Measurements from ENCODE around the gene ATP5F1B. TPM values are rescaled to one million over a fixed set of nuclear protein-coding genes. Genes with fewer than 3 reads are reported as not detected.

Gene ATP5F1B
- total RNA-seq, 4 donors from 2014 or later: 310 to 557 (median 431) TPM

- H3K4me1 ChIP-seq: peaks cover 37 to 43% of the 10 kb centered on the region in 2 donors
- peak overlapping the region in 2 of 3 donors; percentile 57 to 89 for H3K4me3 ChIP-seq (replicated peaks in 1 of 3)
- intact Hi-C loops (cut with DNase I): loop anchor here (10.0 kb wide), 2 partner anchors 62 to 122 kb away; no protein-coding TSS in a partner anchor
- peaks cover 42% of the 10 kb centered on the region in 2 donors for H3K36me3 ChIP-seq
- peak overlapping the region; percentile 96 to 97 (median 97) for H3K27ac ChIP-seq
- DNase-seq: peak; percentile 99 to 100
- TF ChIP-seq, protein P1, sequence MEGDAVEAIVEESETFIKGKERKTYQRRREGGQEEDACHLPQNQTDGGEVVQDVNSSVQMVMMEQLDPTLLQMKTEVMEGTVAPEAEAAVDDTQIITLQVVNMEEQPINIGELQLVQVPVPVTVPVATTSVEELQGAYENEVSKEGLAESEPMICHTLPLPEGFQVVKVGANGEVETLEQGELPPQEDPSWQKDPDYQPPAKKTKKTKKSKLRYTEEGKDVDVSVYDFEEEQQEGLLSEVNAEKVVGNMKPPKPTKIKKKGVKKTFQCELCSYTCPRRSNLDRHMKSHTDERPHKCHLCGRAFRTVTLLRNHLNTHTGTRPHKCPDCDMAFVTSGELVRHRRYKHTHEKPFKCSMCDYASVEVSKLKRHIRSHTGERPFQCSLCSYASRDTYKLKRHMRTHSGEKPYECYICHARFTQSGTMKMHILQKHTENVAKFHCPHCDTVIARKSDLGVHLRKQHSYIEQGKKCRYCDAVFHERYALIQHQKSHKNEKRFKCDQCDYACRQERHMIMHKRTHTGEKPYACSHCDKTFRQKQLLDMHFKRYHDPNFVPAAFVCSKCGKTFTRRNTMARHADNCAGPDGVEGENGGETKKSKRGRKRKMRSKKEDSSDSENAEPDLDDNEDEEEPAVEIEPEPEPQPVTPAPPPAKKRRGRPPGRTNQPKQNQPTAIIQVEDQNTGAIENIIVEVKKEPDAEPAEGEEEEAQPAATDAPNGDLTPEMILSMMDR (IDR thresholded peaks at IDR 0.05): peak in 5 of 6 experiments; percentile 9 to 69 (median 65)
- peak in 1 of 2 donors; percentile 66 for TF ChIP-seq POLR2A (IDR thresholded peaks at IDR 0.05)
- H3K9me3 ChIP-seq: no peaks in the 10 kb centered on the region
- H3K27me3 ChIP-seq: no peaks in the 10 kb centered on the region
- 5 to 7% methylated on average over 12 of the region's 12 CpGs for WGBS, 2 donors
These were observed 8.9 kb downstream of the ATP5F1B start for GRCh38 chr12:56636675-56637540.

DNA sequence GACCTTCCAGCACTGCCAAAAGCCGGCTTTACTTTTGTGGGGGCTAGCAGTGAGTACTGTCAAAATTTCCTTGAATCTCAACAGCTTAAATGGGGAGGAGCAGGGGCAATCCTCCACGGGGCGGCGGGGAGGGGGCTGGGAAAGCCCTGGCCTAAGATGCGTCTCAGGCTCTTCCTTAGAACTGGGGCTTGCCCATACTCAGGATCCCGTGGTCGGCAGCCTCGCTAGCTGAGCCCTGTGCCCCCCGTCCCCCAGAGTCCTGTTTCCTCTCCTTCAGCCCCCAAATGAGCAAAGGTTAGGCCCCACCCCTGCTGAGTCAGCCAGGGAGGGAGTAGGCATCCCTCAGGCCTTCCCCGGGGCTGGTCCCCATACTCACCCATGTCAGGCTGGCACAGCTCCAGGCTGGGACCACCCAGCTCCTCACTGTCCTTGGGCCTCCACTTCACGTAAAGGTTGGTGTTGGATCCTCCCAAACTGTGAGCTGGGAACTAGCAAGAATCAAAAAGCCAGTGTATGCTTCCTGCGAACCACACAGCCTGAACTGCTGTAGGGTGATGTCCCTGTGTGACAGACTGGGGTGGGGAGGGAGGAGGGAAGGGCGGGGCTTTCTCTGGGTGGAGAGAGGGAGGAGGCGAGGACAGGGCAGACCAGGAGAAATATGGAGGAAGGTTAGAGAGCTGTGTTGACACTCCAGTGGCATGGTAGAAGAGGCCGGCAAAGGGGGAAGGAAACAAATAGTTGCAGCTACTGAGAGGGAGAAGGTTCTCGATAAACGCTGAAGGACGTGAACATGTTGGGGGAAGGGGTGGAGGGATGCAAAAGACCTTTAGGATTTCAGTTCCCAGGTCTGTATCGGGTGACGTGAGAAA is 9.7 kb downstream of the ATP5F1B start:
- Histone ChIP-seq H3K4me1 (peaks cover 39 to 51% of the 10 kb centered on the region in 2 donors), H3K27me3 (no peaks in the 10 kb centered on the region), H3K9me3 (no peaks in the 10 kb centered on the region), H3K4me3 (replicated peaks in 1 of 3) (peak overlapping the region; percentile 49 to 89 (median 57)), H3K27ac (peak overlapping the region; percentile 96 to 97 (median 97)), H3K36me3 (peaks cover 33% of the 10 kb centered on the region in 2 donors)
- peak; percentile 91 to 93 for DNase-seq
- intact Hi-C loops (cut with DNase I): loop anchor here (10.0 kb wide), 2 partner anchors 61 to 121 kb away; no protein-coding TSS in a partner anchor
- WGBS, 2 donors: 2 to 3% methylated on average over 11 to 20 of the region's 20 CpGs
- TF ChIP-seq, protein P1 (IDR thresholded peaks at IDR 0.05): no peak
- TF ChIP-seq POLR2A (IDR thresholded peaks at IDR 0.05): peak; percentile 3 to 84

DNA sequence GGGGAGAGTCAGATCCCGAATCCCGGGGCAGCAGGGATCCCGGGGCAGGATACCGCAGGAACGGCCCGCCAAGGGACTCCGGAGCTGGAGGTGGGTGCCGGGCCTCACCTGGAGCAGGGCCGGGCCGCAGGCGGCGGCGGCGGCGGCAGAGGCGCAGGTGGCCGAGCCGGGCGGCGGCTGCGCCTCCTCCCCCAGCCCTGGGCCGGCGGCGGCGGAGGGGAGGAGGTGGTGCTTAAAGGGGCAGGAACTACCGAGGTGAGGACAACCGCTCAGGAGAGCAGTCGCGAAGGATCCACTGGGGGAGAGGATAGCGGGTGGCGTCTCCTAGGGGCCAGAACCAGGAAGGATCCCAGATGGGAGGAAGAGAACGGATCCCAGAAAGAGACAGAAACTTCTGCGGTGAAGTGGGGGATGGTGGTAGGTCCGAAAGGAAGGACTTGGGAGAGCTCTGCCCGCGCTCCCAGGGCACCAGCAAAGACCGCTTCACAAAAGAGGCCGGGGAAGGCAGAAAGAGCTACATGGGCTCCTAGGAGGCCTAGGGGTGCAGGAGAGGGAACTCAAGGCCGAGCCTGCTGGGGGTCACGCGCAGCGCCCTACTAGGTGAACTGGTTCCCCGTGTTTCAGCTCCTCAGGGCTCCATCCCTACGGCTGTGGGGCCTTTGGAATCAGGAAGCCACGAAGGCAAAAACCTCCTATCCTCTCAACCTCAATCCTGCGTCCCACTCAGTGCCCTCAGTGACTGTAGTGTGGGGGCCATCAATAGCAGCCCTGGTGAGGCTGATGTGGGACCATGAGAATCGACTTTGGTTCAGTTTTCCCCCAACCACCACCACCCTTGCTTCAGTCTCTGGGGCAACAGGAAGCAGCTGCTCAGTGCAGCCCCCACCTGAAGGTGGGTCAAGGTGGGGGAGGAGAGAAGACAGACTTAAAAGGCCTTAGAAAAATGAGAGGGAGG is 10.7 kb downstream of the ATP5F1B start:
- intact Hi-C loops (cut with DNase I): loop anchor here (10.0 kb wide), 2 partner anchors 60 to 120 kb away; no protein-coding TSS in a partner anchor
- peaks cover 44 to 57% of the 10 kb centered on the region in 2 donors for H3K4me1 ChIP-seq

More for the DNA sequence above, 10.7 kb downstream of the ATP5F1B start:
- H3K27ac ChIP-seq: peak overlapping the region; percentile 96 to 97 (median 97)
- peaks cover 24 to 25% of the 10 kb centered on the region in 2 donors for H3K36me3 ChIP-seq
- peak; percentile 83 to 86 for DNase-seq
- H3K27me3 ChIP-seq: no peaks in the 10 kb centered on the region
- 1% methylated on average over 45 to 46 of the region's 47 CpGs for WGBS, 2 donors
- TF ChIP-seq, protein P1 (IDR thresholded peaks at IDR 0.05): peak; percentile 12 to 53 (median 40)
- peak in 1 of 2 donors; percentile 81 for TF ChIP-seq POLR2A (IDR thresholded peaks at IDR 0.05)
- H3K4me3 ChIP-seq (replicated peaks in 1 of 3): peak overlapping the region; percentile 49 to 89 (median 57)
- H3K9me3 ChIP-seq: no peaks in the 10 kb centered on the region
